H1 (cell line): Measurements from ENCODE around the gene MYBPC3.

Source experiments
- BACH1 ChIP-seq: IDR thresholded peaks from 2 replicates; pipeline ENCODE4 v1.6.1; 2012; ENCODE audit warnings: low read length, improper control_type of control experiment
- BCL11A ChIP-seq, 2 experiments: IDR thresholded peaks; one replicate each; pipeline ENCODE4 v1.6.1; 2011; ENCODE audit warnings: low read depth in 2 of 2, low read length in 2 of 2, mild to moderate bottlenecking in 2 of 2
- CTCF ChIP-seq, 3 experiments: IDR thresholded peaks; 1 replicate in 2 of 3; 2 replicates in 1 of 3; pipeline versions ENCODE4 v1.5.1 to v1.6.1; 2011; ENCODE audit warnings: low read length in 3 of 3, mild to moderate bottlenecking in 3 of 3, inconsistent platforms in 2 of 3, low read depth in 1 of 3, moderate library complexity in 1 of 3; ENCODE audit not compliant: insufficient read depth in 1 of 3; ENCODE audit errors: control extremely low read depth in 1 of 3
- EGR1 ChIP-seq: IDR thresholded peaks from 2 replicates; pipeline ENCODE4 v1.6.1; 2011; ENCODE audit warnings: low read depth, low read length, borderline replicate concordance
- EZH2 ChIP-seq: fragments of 200-600 bp; sonication (generic); IDR thresholded peaks from 2 replicates; pipeline ENCODE4 v1.7.1; 2012; ENCODE audit warnings: low read depth, mild to moderate bottlenecking, moderate library complexity, low read length, inconsistent platforms; ENCODE audit not compliant: severe bottlenecking
- HDAC2 ChIP-seq, 2 experiments: fragments of 300-600 bp in 1 of 2; sonication (generic) in 1 of 2; IDR thresholded peaks; 2 replicates each; pipeline ENCODE4 v1.6.1; 2011 to 2012; ENCODE audit warnings: low read depth in 2 of 2, low read length in 2 of 2, mild to moderate bottlenecking in 2 of 2, moderate library complexity in 2 of 2, borderline replicate concordance in 1 of 2, inconsistent platforms in 1 of 2
- KDM1A ChIP-seq: fragments of 200-600, 300-600 bp; sonication (generic); IDR thresholded peaks from 2 replicates; pipeline ENCODE4 v1.7.1; 2016; ENCODE audit warnings: mild to moderate bottlenecking, low read length, borderline replicate concordance
- POLR2A ChIP-seq, 2 experiments: IDR thresholded peaks; 1 replicate in 1 of 2; 2 replicates in 1 of 2; pipeline ENCODE4 v1.6.1; 2011; ENCODE audit warnings: low read depth in 2 of 2, low read length in 2 of 2, mild to moderate bottlenecking in 2 of 2; ENCODE audit errors: control extremely low read depth in 1 of 2
- POLR2AphosphoS5 ChIP-seq: IDR thresholded peaks from 2 replicates; pipeline ENCODE4 v1.6.1; 2011; ENCODE audit warnings: low read depth, low read length
- POU5F1 ChIP-seq: IDR thresholded peaks from 2 replicates; pipeline ENCODE4 v1.6.1; 2011; ENCODE audit warnings: low read depth, mild to moderate bottlenecking, low read length, moderate library complexity
- TAF1 ChIP-seq: IDR thresholded peaks from 2 replicates; pipeline ENCODE4 v1.6.1; 2011; ENCODE audit warnings: mild to moderate bottlenecking, low read depth, low read length
- TF ChIP-seq, protein P1 (sequence below): IDR thresholded peaks from 2 replicates; pipeline ENCODE4 v1.6.1; 2011; ENCODE audit warnings: low read depth, mild to moderate bottlenecking, low read length; ENCODE audit not compliant: insufficient read depth
- TF ChIP-seq, protein P2 (sequence below): IDR thresholded peaks from 2 replicates; pipeline ENCODE4 v1.6.1; 2011; ENCODE audit warnings: low read length, improper control_type of control experiment
- TF ChIP-seq, protein P3 (sequence below): IDR thresholded peaks from 2 replicates; pipeline ENCODE4 v1.6.1; 2012; ENCODE audit warnings: low read length, inconsistent platforms

- TF ChIP-seq CTCF (IDR thresholded peaks at IDR 0.05; ENCODE audit: control extremely low read depth in 1 of 3, insufficient read depth in 1 of 3, low read depth in 1 of 3, low read length in 3 of 3) (no peak), POLR2A (IDR thresholded peaks at IDR 0.05; ENCODE audit: control extremely low read depth in 1 of 2, low read depth in 2 of 2, low read length in 2 of 2) (no peak), BCL11A (IDR thresholded peaks at IDR 0.05; ENCODE audit: low read depth in 2 of 2, low read length in 2 of 2) (no peak), POU5F1 (no peak), EGR1 (no peak), POLR2AphosphoS5 (no peak), EZH2 (no peak), HDAC2 (IDR thresholded peaks at IDR 0.05; ENCODE audit: borderline replicate concordance in 1 of 2, low read depth in 2 of 2, low read length in 2 of 2) (no peak), TAF1 (no peak), KDM1A (no peak), BACH1 (no peak)
- TF ChIP-seq, protein P1, sequence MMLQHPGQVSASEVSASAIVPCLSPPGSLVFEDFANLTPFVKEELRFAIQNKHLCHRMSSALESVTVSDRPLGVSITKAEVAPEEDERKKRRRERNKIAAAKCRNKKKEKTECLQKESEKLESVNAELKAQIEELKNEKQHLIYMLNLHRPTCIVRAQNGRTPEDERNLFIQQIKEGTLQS = no peak
- TF ChIP-seq, protein P2, sequence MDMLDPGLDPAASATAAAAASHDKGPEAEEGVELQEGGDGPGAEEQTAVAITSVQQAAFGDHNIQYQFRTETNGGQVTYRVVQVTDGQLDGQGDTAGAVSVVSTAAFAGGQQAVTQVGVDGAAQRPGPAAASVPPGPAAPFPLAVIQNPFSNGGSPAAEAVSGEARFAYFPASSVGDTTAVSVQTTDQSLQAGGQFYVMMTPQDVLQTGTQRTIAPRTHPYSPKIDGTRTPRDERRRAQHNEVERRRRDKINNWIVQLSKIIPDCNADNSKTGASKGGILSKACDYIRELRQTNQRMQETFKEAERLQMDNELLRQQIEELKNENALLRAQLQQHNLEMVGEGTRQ = no peak
- TF ChIP-seq, protein P3, sequence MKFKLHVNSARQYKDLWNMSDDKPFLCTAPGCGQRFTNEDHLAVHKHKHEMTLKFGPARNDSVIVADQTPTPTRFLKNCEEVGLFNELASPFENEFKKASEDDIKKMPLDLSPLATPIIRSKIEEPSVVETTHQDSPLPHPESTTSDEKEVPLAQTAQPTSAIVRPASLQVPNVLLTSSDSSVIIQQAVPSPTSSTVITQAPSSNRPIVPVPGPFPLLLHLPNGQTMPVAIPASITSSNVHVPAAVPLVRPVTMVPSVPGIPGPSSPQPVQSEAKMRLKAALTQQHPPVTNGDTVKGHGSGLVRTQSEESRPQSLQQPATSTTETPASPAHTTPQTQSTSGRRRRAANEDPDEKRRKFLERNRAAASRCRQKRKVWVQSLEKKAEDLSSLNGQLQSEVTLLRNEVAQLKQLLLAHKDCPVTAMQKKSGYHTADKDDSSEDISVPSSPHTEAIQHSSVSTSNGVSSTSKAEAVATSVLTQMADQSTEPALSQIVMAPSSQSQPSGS = no peak
Observed at GRCh38 chr11:47356129-47356997, 3.9 kb upstream of the MYBPC3 start.
